Measurements from ENCODE around the gene WEE2.

The WEE2 gene

GRCh38 chr7:141691961-141692360 lies 16.2 kb upstream of the WEE2 start:
- no peak for DNase-seq

GRCh38 chr7:141693082-141693481 lies 15.1 kb upstream of the WEE2 start:
- no peak for DNase-seq

GRCh38 chr7:141695803-141696289 lies 12.3 kb upstream of the WEE2 start:
- DNase-seq: no peak

GRCh38 chr7:141696348-141696747 lies 11.8 kb upstream of the WEE2 start:
- no peak for DNase-seq

GRCh38 chr7:141697211-141697871 lies 10.8 kb upstream of the WEE2 start:
- no peak for DNase-seq

- DNase-seq: no peak
Measured at GRCh38 chr7:141698247-141699015, 9.7 kb upstream of the WEE2 start.

- DNase-seq: no peak
Measured at GRCh38 chr7:141699860-141700259, 8.3 kb upstream of the WEE2 start.

GRCh38 chr7:141700296-141700847 lies 7.8 kb upstream of the WEE2 start:
- no peak for DNase-seq

- peak; percentile 16 for DNase-seq
Measured at GRCh38 chr7:141700848-141701371, 7.2 kb upstream of the WEE2 start.

- peak; percentile 78 for DNase-seq
Measured at GRCh38 chr7:141701489-141702046, 6.6 kb upstream of the WEE2 start.

GRCh38 chr7:141702047-141702567 lies 6.0 kb upstream of the WEE2 start, which contains the start of gene DENND11:
TSS of gene DENND11 (minus strand) at chr7:141702166. CDS start at chr7:141702153, 13 bp downstream.
- peak; percentile 65 for DNase-seq

- DNase-seq: no peak
Measured at GRCh38 chr7:141702892-141703291, 5.3 kb upstream of the WEE2 start.

GRCh38 chr7:141704112-141704511 lies 4.0 kb upstream of the WEE2 start:
- DNase-seq: no peak

- DNase-seq: no peak
Measured at GRCh38 chr7:141704741-141705140, 3.4 kb upstream of the WEE2 start.

- DNase-seq: no peak
Measured at GRCh38 chr7:141706239-141707064, 1.7 kb upstream of the WEE2 start.

GRCh38 chr7:141709318-141709717 lies 1.2 kb downstream of the WEE2 start:
- no peak for DNase-seq

- no peak for DNase-seq
Measured at GRCh38 chr7:141709749-141710148, 1.6 kb downstream of the WEE2 start.

GRCh38 chr7:141710301-141710700 lies 2.1 kb downstream of the WEE2 start:
- no peak for DNase-seq

GRCh38 chr7:141712603-141713255 lies 4.6 kb downstream of the WEE2 start:
- no peak for DNase-seq

- DNase-seq: no peak
Measured at GRCh38 chr7:141713890-141714289, 5.7 kb downstream of the WEE2 start.

GRCh38 chr7:141714571-141714970 lies 6.4 kb downstream of the WEE2 start:
- DNase-seq: no peak

- DNase-seq: no peak
Measured at GRCh38 chr7:141715018-141715417, 6.9 kb downstream of the WEE2 start.
